ENCODE measurements around the gene CSAD.

Gene CSAD

DNA sequence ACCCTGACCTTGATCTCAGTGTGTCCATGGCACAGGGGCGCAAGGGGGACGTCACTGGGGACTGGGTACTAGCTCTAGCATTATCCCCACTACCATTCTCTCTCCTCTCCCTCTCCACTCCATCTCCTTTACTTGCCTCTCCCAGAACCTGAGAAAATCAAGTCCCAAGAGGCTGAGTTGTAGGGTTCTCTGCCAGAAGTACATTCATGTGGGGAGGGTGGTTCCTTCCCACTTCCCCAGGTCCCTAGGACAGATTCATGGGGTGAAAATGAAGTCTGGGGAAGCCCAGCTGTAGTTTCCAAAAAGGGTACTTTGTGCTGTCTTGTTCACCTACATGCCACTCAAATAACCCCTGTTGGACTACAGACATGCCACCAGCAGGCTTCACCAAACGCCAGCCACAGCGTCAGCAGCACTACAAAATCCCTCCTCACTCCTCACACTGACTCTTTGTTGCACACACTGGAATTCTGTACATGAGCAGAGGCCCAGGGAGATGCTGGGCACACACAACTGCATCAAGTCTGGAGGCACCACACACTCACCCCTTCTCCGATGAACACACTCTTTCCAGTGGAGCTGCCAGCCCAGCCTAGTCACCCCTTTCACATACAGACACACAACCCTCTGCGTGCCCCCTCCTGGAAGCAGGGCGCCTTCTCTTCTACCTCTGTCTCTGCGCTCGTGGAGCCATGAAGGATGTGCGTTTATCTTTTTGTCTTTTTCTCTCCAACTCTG is 44.3 kb upstream of the CSAD start:
- TF ChIP-seq, protein P1, sequence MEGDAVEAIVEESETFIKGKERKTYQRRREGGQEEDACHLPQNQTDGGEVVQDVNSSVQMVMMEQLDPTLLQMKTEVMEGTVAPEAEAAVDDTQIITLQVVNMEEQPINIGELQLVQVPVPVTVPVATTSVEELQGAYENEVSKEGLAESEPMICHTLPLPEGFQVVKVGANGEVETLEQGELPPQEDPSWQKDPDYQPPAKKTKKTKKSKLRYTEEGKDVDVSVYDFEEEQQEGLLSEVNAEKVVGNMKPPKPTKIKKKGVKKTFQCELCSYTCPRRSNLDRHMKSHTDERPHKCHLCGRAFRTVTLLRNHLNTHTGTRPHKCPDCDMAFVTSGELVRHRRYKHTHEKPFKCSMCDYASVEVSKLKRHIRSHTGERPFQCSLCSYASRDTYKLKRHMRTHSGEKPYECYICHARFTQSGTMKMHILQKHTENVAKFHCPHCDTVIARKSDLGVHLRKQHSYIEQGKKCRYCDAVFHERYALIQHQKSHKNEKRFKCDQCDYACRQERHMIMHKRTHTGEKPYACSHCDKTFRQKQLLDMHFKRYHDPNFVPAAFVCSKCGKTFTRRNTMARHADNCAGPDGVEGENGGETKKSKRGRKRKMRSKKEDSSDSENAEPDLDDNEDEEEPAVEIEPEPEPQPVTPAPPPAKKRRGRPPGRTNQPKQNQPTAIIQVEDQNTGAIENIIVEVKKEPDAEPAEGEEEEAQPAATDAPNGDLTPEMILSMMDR (IDR thresholded peaks at IDR 0.05): no peak

DNA sequence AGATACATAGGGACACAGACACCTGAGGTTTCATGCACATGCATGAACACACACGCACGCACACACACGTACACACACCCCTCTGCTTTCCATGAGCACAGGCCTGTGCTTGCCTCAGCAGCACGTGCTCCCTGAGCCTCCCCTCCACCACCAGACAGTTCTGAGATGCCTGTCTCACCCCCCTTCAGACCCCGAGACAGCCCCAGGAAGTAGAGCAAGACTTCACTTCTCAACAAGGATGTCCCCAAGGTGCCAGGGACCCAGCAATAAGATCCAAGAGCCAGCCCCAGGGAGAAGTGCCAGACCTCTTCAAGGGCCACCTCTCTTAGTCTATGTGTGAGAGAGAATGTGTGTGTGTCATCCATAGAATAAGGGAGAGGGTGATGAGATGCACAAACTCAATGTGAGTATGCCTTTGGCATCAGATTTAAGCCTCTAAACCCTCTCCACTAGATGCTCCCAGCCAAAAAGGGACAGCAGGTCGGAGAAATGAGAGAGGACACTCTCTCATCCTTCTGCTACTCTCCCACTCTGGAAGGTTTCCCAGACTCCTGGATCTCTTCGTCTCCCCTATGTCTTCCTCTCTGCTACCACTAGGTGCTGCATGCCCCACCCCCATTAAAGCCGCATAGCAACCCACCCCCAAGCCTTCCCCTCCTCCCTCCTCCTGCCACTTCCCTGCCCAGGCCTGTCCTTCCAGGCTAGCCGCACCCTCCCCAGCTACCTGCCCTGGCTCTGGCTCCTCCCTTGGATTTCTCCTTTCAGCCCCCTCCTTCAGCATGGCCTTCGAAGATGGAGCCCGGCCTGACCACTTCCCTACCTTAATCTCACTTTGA is 43.6 kb upstream of the CSAD start:
- TF ChIP-seq, protein P1 (IDR thresholded peaks at IDR 0.05): no peak

DNA sequence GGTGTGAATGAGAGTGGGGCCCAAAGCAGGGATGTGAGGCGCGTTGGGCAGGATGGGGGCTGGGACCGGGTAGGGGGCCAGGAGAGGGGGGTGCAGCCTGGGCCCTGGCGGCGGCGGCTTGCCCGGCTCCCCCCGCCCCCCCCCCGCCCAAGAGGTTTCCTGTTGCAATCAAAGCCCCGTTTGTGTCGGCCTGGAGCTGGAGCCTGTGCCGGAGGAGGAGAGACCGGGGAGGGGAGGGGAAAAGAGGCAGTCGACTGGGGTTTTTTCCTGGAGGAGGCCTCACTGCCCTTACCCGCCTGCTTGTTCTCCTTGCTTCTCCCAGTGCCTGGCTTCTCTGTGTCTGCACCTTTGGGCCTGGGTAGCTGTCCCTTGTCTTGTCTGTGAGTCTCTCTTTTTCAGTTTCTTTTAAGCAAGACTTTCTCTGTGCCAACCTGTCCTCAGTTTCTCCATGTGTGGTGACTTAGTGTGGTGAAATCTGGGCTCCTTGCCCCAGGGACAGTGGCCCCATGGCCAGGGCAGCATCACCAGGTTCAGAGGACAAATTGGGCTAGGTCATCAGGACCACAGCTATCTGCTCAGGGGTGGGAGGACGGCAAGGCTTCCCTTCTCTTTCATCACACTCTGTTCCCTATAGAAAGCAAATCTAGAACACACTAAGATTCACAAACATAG is 42.8 kb upstream of the CSAD start:
- TF ChIP-seq, protein P1 (IDR thresholded peaks at IDR 0.05): no peak

DNA sequence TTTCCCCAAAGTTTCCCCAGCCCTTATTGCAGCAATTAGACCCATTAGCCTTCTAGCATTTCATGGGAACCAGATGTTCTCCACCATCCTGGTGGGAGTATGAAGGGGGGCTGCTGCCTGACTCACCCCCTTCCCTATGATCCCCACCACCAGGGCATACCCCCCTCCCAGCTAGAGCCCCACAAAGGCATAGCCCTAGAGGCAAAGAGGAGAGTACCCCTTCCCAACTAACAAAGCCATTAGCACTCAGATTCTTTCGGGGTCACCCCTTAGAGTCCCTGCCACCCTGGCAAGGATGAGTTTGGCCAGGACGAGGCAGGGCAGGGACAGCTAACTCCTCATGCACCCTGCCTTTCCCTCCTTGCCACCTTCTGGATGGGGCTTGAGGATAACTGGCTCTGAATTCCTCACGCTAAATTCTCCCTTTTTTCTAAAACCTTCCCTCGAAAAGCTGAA is 42.1 kb upstream of the CSAD start:
- TF ChIP-seq, protein P1 (IDR thresholded peaks at IDR 0.05): no peak

DNA sequence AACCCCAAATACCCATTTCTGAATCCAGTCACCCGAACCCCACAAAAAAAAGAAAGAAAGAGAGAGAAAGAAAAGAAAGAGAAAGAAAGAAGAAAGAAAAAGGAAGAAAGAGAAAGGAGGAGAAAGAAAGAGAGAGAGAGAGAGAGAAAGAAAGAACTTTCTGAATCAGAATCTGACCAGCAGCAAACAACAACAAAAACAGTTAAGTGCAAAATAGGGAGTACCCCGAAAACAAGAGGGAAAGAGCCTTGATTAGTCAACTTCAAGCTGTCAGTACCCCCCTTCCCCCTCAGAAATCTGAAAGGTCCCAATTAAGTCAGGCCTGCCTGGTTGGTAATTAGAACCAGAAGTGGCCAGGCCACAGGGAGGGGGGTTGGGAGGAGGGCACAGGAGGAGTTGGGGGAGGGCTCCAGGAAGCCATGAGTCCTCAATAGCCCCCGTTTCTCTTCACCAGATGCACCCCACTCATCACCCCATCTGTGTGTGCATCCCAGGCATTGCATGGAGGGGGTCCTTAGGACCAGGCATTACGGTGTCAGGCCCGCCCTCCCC is 41.5 kb upstream of the CSAD start:
- TF ChIP-seq, protein P1 (IDR thresholded peaks at IDR 0.05): no peak

DNA sequence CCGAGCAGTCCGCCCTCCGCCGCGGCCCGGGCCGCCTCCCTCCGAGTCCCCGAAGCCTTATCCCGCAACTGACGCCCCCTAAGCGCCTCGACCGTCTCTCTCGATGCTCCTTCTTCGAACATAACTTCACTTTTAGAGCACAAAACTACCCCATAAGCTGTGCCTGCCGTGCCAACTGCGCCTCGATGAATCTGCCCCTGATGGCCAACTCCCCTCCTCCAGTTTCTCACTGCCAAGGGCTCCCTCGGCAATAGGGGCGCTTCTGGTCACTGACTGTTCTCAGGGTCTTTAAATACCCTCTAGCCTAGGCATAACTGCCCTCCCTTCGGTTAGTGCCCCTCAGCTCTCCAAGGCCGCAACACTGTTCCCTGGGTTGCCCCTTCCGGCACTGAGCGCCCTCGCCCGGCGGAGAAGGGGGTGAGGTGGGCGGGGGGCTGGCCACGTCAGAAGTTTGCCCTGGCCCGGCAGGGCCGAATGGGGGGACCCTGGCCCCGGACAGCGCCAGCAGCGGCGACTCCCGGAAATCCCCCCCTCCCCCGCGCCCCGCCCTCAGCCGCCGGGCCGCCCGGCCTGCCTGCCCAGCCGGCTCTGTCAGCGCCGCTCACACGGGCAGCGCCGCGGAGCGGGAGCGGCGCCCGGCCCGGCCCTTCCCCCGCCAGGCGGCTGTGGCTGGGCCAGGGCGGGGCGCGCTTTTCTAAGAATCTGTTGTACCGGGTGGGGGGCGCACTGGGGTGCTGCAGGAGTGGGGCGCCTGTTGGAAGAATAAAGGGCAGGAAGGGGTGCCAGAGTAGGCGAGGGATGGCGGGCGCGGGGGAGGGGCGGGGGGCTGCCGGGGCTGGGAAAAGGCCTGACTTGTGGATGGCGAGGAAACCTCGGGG is 40.7 kb upstream of the CSAD start:
- TF ChIP-seq, protein P1 (IDR thresholded peaks at IDR 0.05): peak; percentile 29; the same call in 1 of the 2 replicates

Measured in LNCAP (cell line).